HepG2 (cell line): ENCODE results near the gene ZBTB46. TPM values are rescaled to one million over a fixed set of nuclear protein-coding genes. Genes with fewer than 3 reads are reported as not detected.

Experiments
- BATF2 ChIP-seq: sonication (generic); formaldehyde crosslinking; IDR thresholded peaks from 2 replicates; pipeline ENCODE4 v1.8.0; 2022; ENCODE audit warnings: mild to moderate bottlenecking, missing genetic modification reagents, moderate library complexity
- BRD4 ChIP-seq: sonication (generic); formaldehyde crosslinking; IDR thresholded peaks from 2 replicates; pipeline ENCODE4 v1.4.0; 2020; ENCODE audit warnings: missing genetic modification reagents
- E2F1 ChIP-seq: sonication (generic); formaldehyde crosslinking; IDR thresholded peaks from 2 replicates; pipeline ENCODE4 v1.5.0; 2020; ENCODE audit warnings: missing genetic modification reagents
- HMGXB4 ChIP-seq, 2 experiments: sonication (generic) in 1 of 2; formaldehyde crosslinking in 1 of 2; IDR thresholded peaks; 2 replicates each; pipeline versions ENCODE4 v1.4.0 to v1.6.1; 2018 to 2020; ENCODE audit warnings: missing genetic modification reagents in 2 of 2, borderline replicate concordance in 1 of 2, low read depth in 1 of 2, mild to moderate bottlenecking in 1 of 2, missing biosample characterization in 1 of 2
- IRF2 ChIP-seq: IDR thresholded peaks from 2 replicates; pipeline ENCODE4 v1.6.1; 2018; ENCODE audit warnings: missing genetic modification reagents, missing compliant biosample characterization
- MYPOP ChIP-seq: sonication (generic); formaldehyde crosslinking; IDR thresholded peaks from 2 replicates; pipeline ENCODE4 v1.8.1; 2023; ENCODE audit warnings: mild to moderate bottlenecking, moderate library complexity, missing genetic modification reagents
- NR2F6 ChIP-seq, 2 experiments: IDR thresholded peaks; 2 replicates each; pipeline ENCODE4 v1.6.1; 2016; ENCODE audit warnings: antibody characterized with exemption in 1 of 2, mild to moderate bottlenecking in 1 of 2
- RBFOX2 ChIP-seq: fragments of 200-400 bp; formaldehyde crosslinking; IDR thresholded peaks from 2 replicates; pipeline ENCODE4 v1.6.1; 2017; ENCODE audit warnings: low read depth, mild to moderate bottlenecking, low read length
- REXO4 ChIP-seq: sonication (generic); formaldehyde crosslinking; IDR thresholded peaks from 2 replicates; pipeline ENCODE4 v1.8.0; 2022; ENCODE audit warnings: missing genetic modification reagents, mild to moderate bottlenecking, borderline replicate concordance
- SALL2 ChIP-seq: sonication (generic); formaldehyde crosslinking; IDR thresholded peaks from 2 replicates; pipeline ENCODE4 v1.8.1; 2023; ENCODE audit warnings: mild to moderate bottlenecking, missing genetic modification reagents, inconsistent platforms
- SIN3A ChIP-seq: IDR thresholded peaks from 2 replicates; pipeline ENCODE4 v1.6.1; 2011; ENCODE audit warnings: low read depth, mild to moderate bottlenecking, control low read depth, low read length, borderline replicate concordance
- SMARCE1 ChIP-seq: fragments of 450-650 bp; IDR thresholded peaks from 2 replicates; pipeline ENCODE4 v1.6.1; 2017; ENCODE audit warnings: borderline replicate concordance
- ZFP90 ChIP-seq: sonication (generic); formaldehyde crosslinking; IDR thresholded peaks from 2 replicates; pipeline ENCODE4 v1.8.0; 2022; ENCODE audit warnings: missing genetic modification reagents, mild to moderate bottlenecking, inconsistent platforms, borderline replicate concordance
- ZNF44 ChIP-seq: sonication (generic); formaldehyde crosslinking; IDR thresholded peaks from 2 replicates; pipeline ENCODE4 v1.5.1; 2020; ENCODE audit warnings: mild to moderate bottlenecking, missing genetic modification reagents
- ZNF772 ChIP-seq: sonication (generic); formaldehyde crosslinking; IDR thresholded peaks from 2 replicates; pipeline ENCODE4 v1.5.0; 2020; ENCODE audit warnings: mild to moderate bottlenecking, missing genetic modification reagents
- ZNF83 ChIP-seq: sonication (generic); formaldehyde crosslinking; IDR thresholded peaks from 2 replicates; pipeline ENCODE4 v1.4.0; 2020; ENCODE audit warnings: missing genetic modification reagents, mild to moderate bottlenecking, borderline replicate concordance
- polyA plus RNA-seq, 8 experiments: library from polyadenylated mRNA; depleted of rRNA in 3 of 8; stranded (reverse) in 7 of 8; unstranded in 1 of 8; fragments of >200 nt; fragmentation: Illumina TruSeq in 4 of 8; extraction: Trizol in 4 of 8; gene quantifications; 2 replicates each; pipeline versions ENCODE4 v1.2.1 to v1.2.3, GENCODE V29; 2011 to 2016; ENCODE audit warnings: low read depth in 4 of 8, missing spikeins in 1 of 8, mixed read lengths in 1 of 8; ENCODE audit not compliant: insufficient read depth in 1 of 8
- total RNA-seq, 5 experiments: library from RNA; depleted of rRNA; stranded (reverse); fragments of >200 nt; fragmentation: Illumina TruSeq; extraction: Trizol; gene quantifications; 2 replicates each; pipeline ENCODE4 v1.2.3, GENCODE V29; 2016; ENCODE audit warnings: low read depth in 1 of 5
- TF ChIP-seq, protein P1 (sequence below): sonication (generic); formaldehyde crosslinking; IDR thresholded peaks from 2 replicates; pipeline ENCODE4 v1.5.1; 2020; ENCODE audit warnings: missing genetic modification reagents, mild to moderate bottlenecking, borderline replicate concordance
- TF ChIP-seq, protein P2 (sequence below): sonication (generic); formaldehyde crosslinking; conservative IDR thresholded peaks from 2 replicates; pipeline ENCODE4 v1.4.0; 2020; ENCODE audit warnings: missing genetic modification reagents

ZBTB46 gene
- total and polyA plus RNA-seq, 2 of the 13 experiments (the other 11 are each of a cell fraction or from before 2014, with no cell fraction given): 1.6 to 13.5 TPM

DNA sequence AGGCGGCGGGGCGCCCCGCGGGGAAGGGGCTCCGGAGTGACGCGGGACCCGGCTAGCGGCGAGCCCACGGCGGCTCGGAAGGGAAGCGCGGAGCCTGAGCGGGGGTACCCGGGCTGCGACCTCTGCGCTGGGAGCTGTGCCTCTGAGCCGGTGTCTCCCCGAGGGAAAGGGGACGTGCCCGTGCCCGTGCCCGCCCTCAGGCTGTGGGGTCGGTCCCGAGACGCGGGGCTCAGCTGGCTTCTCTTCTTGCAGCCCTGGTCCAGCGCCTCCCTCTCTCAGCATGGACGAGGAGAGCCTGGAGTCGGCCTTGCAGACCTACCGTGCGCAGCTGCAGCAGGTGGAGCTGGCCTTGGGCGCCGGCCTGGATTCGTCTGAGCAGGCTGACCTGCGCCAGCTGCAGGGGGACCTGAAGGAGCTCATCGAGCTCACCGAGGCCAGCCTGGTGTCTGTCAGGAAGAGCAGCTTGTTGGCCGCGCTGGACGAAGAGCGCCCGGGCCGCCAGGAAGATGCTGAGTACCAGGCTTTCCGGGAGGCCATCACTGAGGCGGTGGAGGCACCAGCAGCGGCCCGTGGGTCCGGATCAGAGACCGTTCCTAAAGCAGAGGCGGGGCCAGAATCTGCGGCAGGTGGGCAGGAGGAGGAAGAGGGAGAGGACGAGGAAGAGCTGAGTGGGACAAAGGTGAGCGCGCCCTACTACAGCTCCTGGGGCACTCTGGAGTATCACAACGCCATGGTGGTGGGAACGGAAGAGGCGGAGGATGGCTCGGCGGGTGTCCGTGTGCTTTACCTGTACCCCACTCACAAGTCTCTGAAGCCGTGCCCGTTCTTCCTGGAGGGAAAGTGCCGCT lies 122.5 kb downstream of the ZBTB46 start (continued):
- TF ChIP-seq, protein P1, sequence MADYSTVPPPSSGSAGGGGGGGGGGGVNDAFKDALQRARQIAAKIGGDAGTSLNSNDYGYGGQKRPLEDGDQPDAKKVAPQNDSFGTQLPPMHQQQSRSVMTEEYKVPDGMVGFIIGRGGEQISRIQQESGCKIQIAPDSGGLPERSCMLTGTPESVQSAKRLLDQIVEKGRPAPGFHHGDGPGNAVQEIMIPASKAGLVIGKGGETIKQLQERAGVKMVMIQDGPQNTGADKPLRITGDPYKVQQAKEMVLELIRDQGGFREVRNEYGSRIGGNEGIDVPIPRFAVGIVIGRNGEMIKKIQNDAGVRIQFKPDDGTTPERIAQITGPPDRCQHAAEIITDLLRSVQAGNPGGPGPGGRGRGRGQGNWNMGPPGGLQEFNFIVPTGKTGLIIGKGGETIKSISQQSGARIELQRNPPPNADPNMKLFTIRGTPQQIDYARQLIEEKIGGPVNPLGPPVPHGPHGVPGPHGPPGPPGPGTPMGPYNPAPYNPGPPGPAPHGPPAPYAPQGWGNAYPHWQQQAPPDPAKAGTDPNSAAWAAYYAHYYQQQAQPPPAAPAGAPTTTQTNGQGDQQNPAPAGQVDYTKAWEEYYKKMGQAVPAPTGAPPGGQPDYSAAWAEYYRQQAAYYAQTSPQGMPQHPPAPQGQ: no peak
- TF ChIP-seq MYPOP (CRISPR knock-in tag): no peak
- TF ChIP-seq IRF2 (CRISPR knock-in tag): no peak; the same call in 1 of the 2 replicates
- no peak for TF ChIP-seq RBFOX2
- TF ChIP-seq ZNF83 (CRISPR knock-in tag): no peak
- 0 out of 2 replicates have a peak, but pooled peaks have one; percentile 41 for TF ChIP-seq SIN3A
- no peak for TF ChIP-seq BATF2
- TF ChIP-seq ZNF44 (CRISPR knock-in tag): no peak
- no peak; the same call in 1 of the 2 replicates for TF ChIP-seq SALL2
- no peak; the same call in 1 of the 2 replicates for TF ChIP-seq E2F1 (CRISPR knock-in tag)
- TF ChIP-seq, protein P2, sequence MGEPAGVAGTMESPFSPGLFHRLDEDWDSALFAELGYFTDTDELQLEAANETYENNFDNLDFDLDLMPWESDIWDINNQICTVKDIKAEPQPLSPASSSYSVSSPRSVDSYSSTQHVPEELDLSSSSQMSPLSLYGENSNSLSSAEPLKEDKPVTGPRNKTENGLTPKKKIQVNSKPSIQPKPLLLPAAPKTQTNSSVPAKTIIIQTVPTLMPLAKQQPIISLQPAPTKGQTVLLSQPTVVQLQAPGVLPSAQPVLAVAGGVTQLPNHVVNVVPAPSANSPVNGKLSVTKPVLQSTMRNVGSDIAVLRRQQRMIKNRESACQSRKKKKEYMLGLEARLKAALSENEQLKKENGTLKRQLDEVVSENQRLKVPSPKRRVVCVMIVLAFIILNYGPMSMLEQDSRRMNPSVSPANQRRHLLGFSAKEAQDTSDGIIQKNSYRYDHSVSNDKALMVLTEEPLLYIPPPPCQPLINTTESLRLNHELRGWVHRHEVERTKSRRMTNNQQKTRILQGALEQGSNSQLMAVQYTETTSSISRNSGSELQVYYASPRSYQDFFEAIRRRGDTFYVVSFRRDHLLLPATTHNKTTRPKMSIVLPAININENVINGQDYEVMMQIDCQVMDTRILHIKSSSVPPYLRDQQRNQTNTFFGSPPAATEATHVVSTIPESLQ: no peak
- no peak for TF ChIP-seq NR2F6 (IDR thresholded peaks at IDR 0.05)
- TF ChIP-seq NR2F6 (CRISPR knock-in tag; IDR thresholded peaks at IDR 0.05): no peak
- no peak for TF ChIP-seq HMGXB4 (CRISPR knock-in tag; IDR thresholded peaks at IDR 0.05; ENCODE audit: borderline replicate concordance in 1 of 2, low read depth in 1 of 2)
- no peak for TF ChIP-seq SMARCE1
- no peak for TF ChIP-seq REXO4 (CRISPR knock-in tag)
- TF ChIP-seq BRD4 (CRISPR knock-in tag): no peak
- TF ChIP-seq ZNF772: no peak
- TF ChIP-seq ZFP90 (CRISPR knock-in tag): 0 out of 2 replicates have a peak, but pooled peaks have one; percentile 25
